ENCODE results near the gene ABCC5. TPM values are rescaled to one million over a fixed set of nuclear protein-coding genes. Genes with fewer than 3 reads are reported as not detected.

The ABCC5 gene
- total and polyA plus RNA-seq, 2 of the 8 experiments (the other 6 are each of a cell fraction or from before 2014, with no cell fraction given), result 25.3 to 40.8 TPM

DNA sequence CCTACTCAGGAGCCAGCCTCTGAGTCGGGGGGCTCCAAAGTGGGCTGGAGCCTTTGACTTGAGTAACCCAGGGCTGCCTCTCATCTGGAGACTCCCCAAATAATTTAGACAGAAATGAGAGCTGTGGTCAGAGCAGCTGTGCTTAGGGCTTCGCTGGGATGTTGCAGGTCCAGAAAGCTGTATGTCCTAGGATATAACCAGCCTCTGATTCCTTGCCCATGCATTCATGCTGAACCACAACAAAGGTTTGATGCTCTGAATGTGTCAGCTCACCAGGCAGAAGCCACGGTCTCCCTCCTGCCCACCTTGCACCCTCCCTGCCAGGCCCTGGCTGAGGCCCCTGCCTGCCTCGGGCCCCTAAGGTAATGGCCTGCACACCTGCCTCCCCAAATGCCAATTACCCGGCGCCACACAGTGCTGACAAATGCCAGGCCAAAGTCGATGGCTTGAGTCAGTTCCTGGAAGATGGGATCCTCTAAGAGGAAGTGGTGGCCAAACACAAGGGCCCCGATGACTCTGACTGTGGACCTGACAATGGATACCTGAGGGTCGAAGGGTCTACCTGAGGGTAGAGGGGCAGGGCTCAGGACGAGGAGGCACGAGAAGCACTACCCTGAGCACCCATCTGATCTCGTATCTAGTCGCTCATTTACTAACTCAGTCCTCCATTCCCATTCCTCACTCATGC lies 111.3 kb downstream of the ABCC5 start:
- 89% methylated on average over 13 of the region's 13 CpGs; no CpG with 5 or more reads in 1 of the 2 experiments for WGBS, 2 experiments (ENCODE audit: extremely low coverage in 1 of 2, insufficient coverage in 1 of 2, insufficient read length in 1 of 2, insufficient replicate concordance in 2 of 2, low coverage in 1 of 2, low lambda C conversion rate in 2 of 2, missing lambda C conversion rate in 1 of 2)
- Histone ChIP-seq H2BK20ac (ENCODE audit: low read length) (peak overlapping the region; percentile 35; the same call in 1 of the 2 replicates), H2AK5ac (ENCODE audit: low read depth, low read length) (no peak overlapping the region), H3K27ac (ENCODE audit: low read depth, low read length) (no peak overlapping the region), H4K8ac (ENCODE audit: extremely low read depth, insufficient read depth, low read length) (no peak overlapping the region), H3K4ac (replicated peaks; ENCODE audit: insufficient read length, low read depth, low read length) (no peak overlapping the region), H3K23me2 (ENCODE audit: low read depth, low read length) (no peaks in the 10 kb centered on the region), H3K79me2 (ENCODE audit: control insufficient read depth in 1 of 2, insufficient read depth in 2 of 2, low read length in 2 of 2) (no peaks in the 10 kb centered on the region), H3K9me3 (ENCODE audit: insufficient read depth in 2 of 2, low read depth in 1 of 2, low read length in 1 of 2) (no peaks in the 10 kb centered on the region), H4K20me1 (replicated peaks in 1 of 2; ENCODE audit: control insufficient read depth in 1 of 2, insufficient read depth in 2 of 2, low read length in 2 of 2) (peaks cover 0 to 2% of the 10 kb centered on the region in 2 experiments), H3K27me3 (replicated peaks in 1 of 4; ENCODE audit: control insufficient read depth in 3 of 4, extremely low read depth in 1 of 4, insufficient read depth in 3 of 4, low read length in 3 of 4) (no peaks in the 10 kb centered on the region), H3K23ac (ENCODE audit: insufficient read length) (no peak overlapping the region), H3K14ac (ENCODE audit: insufficient read length) (no peak overlapping the region), H4K91ac (replicated peaks; ENCODE audit: insufficient read length, low read length) (peak overlapping the region; percentile 51), H2BK15ac (ENCODE audit: low read length) (no peak overlapping the region), H2BK12ac (ENCODE audit: low read depth, low read length) (no peak overlapping the region; the same call in 1 of the 2 replicates), H3K56ac (replicated peaks; ENCODE audit: insufficient read length, low read depth, low read length) (no peak overlapping the region), H3K4me2 (ENCODE audit: insufficient read depth in 1 of 2, low read depth in 2 of 2, low read length in 2 of 2) (no peak overlapping the region), H3K18ac (ENCODE audit: extremely low read depth, low read length) (no peak overlapping the region), H3K36me3 (ENCODE audit: control insufficient read depth in 2 of 4, insufficient read depth in 4 of 4, low read length in 3 of 4) (no peaks in the 10 kb centered on the region), H3K4me3 (ENCODE audit: extremely low read depth in 1 of 4, insufficient read depth in 2 of 4, low read depth in 3 of 4, low read length in 4 of 4) (no peak overlapping the region), H2AFZ (ENCODE audit: low read length) (no peak overlapping the region), H2BK5ac (ENCODE audit: low read depth, low read length) (no peak overlapping the region; the same call in 1 of the 2 replicates), H2BK120ac (replicated peaks; ENCODE audit: low read depth, low read length) (no peak overlapping the region), H4K5ac (ENCODE audit: insufficient read length, low read depth, low read length) (no peak overlapping the region), H3K79me1 (ENCODE audit: low read depth, low read length) (no peaks in the 10 kb centered on the region), H3K9ac (replicated peaks in 1 of 4; ENCODE audit: extremely low read depth in 1 of 4, low read depth in 3 of 4, low read length in 3 of 4) (no peak overlapping the region), H3K4me1 (replicated peaks in 1 of 4; ENCODE audit: control insufficient read depth in 3 of 4, insufficient read depth in 4 of 4, low read length in 3 of 4) (peaks cover 0 to 3% (median under 1%) of the 10 kb centered on the region in 4 experiments; a peak in 3 of 7 replicates)
- no peak for DNase-seq (ENCODE audit: low read depth in 1 of 2, low spot score in 2 of 2)
- TF ChIP-seq FOSL1 (IDR thresholded peaks at IDR 0.05; ENCODE audit: insufficient read depth, low read depth, low read length), result no peak
- no peak for TF ChIP-seq E2F6 (IDR thresholded peaks at IDR 0.05)
- no peak for TF ChIP-seq EGR1 (IDR thresholded peaks at IDR 0.05; ENCODE audit: borderline replicate concordance, low read depth, low read length)
- no peak for TF ChIP-seq ASH2L (IDR thresholded peaks at IDR 0.05; ENCODE audit: low read length)
- no peak for TF ChIP-seq CHD1 (IDR thresholded peaks at IDR 0.05; ENCODE audit: low read depth, low read length)
- no peak for FAIRE-seq
- ChIA-PET CTCF (ENCODE audit: partially characterized antibody) (interaction anchor here (0.8 to 5.3 kb wide), 11 partner anchors 9 to 454 kb away, joined by 3 to 53 read pairs (median 4); partner anchors contain the start of genes EIF2B5 and PARL), POLR2A (ENCODE audit: partially characterized antibody) (interaction anchor here (2.2 kb wide), 1 partner anchor 112 kb away, joined by 4 read pairs; the partner anchor contains the start of gene ABCC5)

All from H1 (cell line).